ENCODE measurements around the gene MANSC4. TPM values are rescaled to one million over a fixed set of nuclear protein-coding genes. Genes with fewer than 3 reads are reported as not detected.
A peak's percentile ranks its signal among the peaks of the same experiment; 100 is the strongest.

MANSC4 gene
- total RNA-seq, 1 donor from 2014 or later, result not detected

DNA sequence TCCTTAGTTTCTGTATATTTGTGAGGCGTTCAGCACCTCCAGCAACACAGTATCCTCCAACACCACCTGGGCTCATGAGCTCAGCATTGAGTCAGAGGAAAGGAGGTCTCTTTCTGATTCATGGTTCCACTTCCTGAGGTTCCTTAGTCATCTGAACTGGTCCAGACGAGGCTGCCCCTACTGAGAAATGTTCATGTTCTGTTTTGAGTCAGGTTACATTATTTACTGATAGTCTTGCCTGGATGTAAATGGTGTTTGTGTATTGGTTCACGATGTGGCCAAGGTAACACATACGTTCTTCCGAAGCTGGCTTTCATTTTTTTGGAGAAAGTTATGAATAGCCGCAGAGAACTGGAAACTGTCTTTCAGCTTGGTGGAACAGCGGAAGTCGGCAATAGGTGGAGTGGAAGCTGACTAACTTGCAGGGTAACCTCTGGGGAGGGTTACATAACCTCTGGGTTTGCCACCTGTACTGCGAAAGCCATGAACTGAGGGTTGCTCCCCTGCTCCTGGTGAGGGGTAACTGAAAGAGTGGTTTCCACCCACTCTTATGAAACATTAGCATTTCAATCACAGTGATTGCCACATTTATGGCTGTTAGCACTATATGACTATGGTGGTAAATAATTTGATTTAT, 42.2 kb upstream of the MANSC4 start:
- peaks cover 2% of the 10 kb centered on the region for H3K27me3 Mint-ChIP-seq
- TF ChIP-seq, protein P1, sequence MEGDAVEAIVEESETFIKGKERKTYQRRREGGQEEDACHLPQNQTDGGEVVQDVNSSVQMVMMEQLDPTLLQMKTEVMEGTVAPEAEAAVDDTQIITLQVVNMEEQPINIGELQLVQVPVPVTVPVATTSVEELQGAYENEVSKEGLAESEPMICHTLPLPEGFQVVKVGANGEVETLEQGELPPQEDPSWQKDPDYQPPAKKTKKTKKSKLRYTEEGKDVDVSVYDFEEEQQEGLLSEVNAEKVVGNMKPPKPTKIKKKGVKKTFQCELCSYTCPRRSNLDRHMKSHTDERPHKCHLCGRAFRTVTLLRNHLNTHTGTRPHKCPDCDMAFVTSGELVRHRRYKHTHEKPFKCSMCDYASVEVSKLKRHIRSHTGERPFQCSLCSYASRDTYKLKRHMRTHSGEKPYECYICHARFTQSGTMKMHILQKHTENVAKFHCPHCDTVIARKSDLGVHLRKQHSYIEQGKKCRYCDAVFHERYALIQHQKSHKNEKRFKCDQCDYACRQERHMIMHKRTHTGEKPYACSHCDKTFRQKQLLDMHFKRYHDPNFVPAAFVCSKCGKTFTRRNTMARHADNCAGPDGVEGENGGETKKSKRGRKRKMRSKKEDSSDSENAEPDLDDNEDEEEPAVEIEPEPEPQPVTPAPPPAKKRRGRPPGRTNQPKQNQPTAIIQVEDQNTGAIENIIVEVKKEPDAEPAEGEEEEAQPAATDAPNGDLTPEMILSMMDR (IDR thresholded peaks at IDR 0.05), result no peak
- POLR2A ChIA-PET, result interaction anchor here (0.6 to 1.2 kb wide), 3 partner anchors 42 to 119 kb away, joined by 3 to 4 read pairs (median 3); no protein-coding TSS in a partner anchor
- peaks cover 38% of the 10 kb centered on the region for H3K4me1 Mint-ChIP-seq
- H3K36me3 Mint-ChIP-seq (ENCODE audit: low read depth), result no peaks in the 10 kb centered on the region
- H3K27ac Mint-ChIP-seq, result peak overlapping the region; percentile 73
- DNase-seq, result no peak
- ATAC-seq (ENCODE audit: low read depth), result peak; percentile 78
- CTCF ChIA-PET, result interaction anchor here (0.6 to 2.9 kb wide), 8 partner anchors 8 to 1181 kb away, joined by 3 to 19 read pairs (median 6); no protein-coding TSS in a partner anchor
- H3K4me3 Mint-ChIP-seq, result peak overlapping the region; percentile 66
- intact Hi-C loops (cut with micrococcal nuclease), result loop anchor here (2.0 kb wide), 1 partner anchor 41 kb away; the partner anchor contains the start of genes KLHL42 and MANSC4
- H3K9me3 Mint-ChIP-seq, result no peaks in the 10 kb centered on the region

DNA sequence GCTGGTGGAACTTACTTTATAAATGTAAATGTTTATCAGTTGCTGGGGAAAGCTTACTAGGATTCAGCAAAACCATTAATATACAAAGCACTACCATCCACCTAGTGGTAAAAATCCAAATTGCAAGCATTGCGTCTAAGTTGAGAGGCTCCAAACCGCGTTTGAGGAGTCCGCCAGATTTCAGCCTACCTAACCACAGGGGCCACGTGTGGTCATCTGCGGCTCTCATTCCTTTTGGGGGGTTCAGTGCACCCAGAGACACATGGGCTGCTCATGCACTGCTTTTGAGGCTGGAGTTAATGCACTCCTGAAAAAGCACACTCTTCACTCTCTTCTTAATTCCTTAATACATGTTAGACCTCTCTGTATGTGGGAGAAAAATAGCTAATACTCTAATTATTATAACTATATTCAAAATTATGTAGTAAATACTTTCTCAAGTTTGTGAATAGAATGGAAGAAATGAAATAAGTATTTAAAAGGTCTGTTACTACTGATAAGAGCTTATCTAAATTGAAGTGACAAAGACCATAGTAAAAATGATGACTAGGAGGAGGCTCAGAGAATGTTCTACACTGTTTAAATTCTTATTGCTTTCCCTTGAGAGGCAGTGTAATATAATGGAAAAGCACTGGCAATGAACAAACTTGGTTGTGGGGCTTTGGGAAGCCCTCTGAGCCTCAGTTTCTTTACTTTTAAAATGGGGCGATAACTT, 41.4 kb upstream of the MANSC4 start:
- TF ChIP-seq, protein P1 (IDR thresholded peaks at IDR 0.05), result peak; percentile 43
- peak; percentile 24 for DNase-seq
- POLR2A ChIA-PET, result interaction anchor here (0.6 to 1.2 kb wide), 3 partner anchors 41 to 119 kb away, joined by 3 to 4 read pairs (median 3); no protein-coding TSS in a partner anchor
- Mint-ChIP-seq H3K4me1 (peaks cover 38% of the 10 kb centered on the region), H3K4me3 (peak overlapping the region; percentile 66), H3K27me3 (peaks cover 2% of the 10 kb centered on the region), H3K9me3 (no peaks in the 10 kb centered on the region), H3K27ac (peak overlapping the region; percentile 73), H3K36me3 (ENCODE audit: low read depth) (no peaks in the 10 kb centered on the region)
- ATAC-seq (ENCODE audit: low read depth), result peak; percentile 25
- CTCF ChIA-PET, result interaction anchor here (0.7 to 2.9 kb wide), 11 partner anchors 9 to 120 kb away, joined by 3 to 19 read pairs (median 5); partner anchors contain the start of genes KLHL42 and MANSC4
- intact Hi-C loops (cut with micrococcal nuclease), result loop anchor here (1.0 to 2.0 kb wide), 3 partner anchors 88 to 119 kb away; partner anchors contain the start of gene MRPS35

DNA sequence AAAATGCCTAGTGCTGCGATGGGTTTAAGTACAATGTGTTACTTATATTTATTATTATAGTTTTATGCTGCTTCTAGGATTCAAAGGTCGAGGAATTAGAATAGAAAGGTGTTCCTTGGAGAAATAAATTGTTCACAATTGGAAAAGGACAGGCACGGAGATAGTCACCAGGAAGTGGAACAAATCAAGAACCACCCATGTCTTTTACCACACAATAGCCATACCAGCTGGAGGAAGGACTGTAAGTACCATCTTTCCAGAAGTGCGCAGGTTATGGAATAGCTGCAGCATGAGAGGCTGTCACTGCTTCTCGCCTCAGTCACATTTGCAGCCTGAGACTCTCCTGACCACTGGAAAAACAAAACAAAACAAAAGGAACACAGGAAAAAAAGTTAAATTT, 40.5 kb upstream of the MANSC4 start:
- no peak overlapping the region for H3K4me3 Mint-ChIP-seq
- ATAC-seq (ENCODE audit: low read depth) (no peak), DNase-seq (no peak)
- ChIA-PET POLR2A (no interaction called here), CTCF (interaction anchor here (0.7 to 2.9 kb wide), 9 partner anchors 9 to 121 kb away, joined by 3 to 19 read pairs (median 6); partner anchors contain the start of genes KLHL42 and MANSC4)
- H3K9me3 Mint-ChIP-seq, result no peaks in the 10 kb centered on the region
- no peaks in the 10 kb centered on the region for H3K36me3 Mint-ChIP-seq (ENCODE audit: low read depth)
- intact Hi-C loops (cut with micrococcal nuclease), result loop anchor here (2.0 kb wide), 1 partner anchor 110 kb away; the partner anchor contains the start of gene MRPS35
- no peak overlapping the region for H3K27ac Mint-ChIP-seq
- peaks cover 2% of the 10 kb centered on the region for H3K27me3 Mint-ChIP-seq
- TF ChIP-seq, protein P1 (IDR thresholded peaks at IDR 0.05), result no peak
- H3K4me1 Mint-ChIP-seq, result peaks cover 38% of the 10 kb centered on the region

DNA sequence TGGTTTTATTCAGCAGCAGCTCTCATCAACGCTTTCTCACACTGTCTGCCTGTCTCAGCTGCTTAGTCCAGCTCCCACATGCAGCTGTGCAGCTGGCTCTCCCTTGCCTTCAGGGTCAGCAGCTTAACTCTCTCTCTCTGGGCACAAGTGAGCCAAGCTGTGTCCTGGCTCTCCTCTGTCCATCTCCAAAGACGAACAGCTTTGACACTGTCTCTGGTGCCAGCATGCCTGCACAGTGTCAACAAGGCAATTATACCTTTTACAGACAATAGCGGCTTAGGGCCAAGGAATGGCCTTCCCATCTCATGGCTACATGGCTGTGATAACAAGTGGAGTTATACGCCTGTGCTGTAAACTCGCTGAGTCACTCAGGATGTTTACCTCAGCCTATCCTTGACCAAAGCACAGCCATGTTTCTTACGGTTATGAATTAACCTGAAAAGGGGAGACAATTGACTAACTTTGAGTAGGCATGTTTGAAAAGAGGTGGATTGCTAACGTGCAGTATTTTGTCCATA, 38.4 kb upstream of the MANSC4 start:
- ChIA-PET POLR2A (no interaction called here), CTCF (no interaction called here)
- peaks cover 2% of the 10 kb centered on the region for H3K27me3 Mint-ChIP-seq
- TF ChIP-seq, protein P1 (IDR thresholded peaks at IDR 0.05), result no peak
- ATAC-seq (ENCODE audit: low read depth) (no peak), DNase-seq (no peak)
- no peak overlapping the region for H3K4me3 Mint-ChIP-seq
- no peaks in the 10 kb centered on the region for H3K36me3 Mint-ChIP-seq (ENCODE audit: low read depth)
- H3K9me3 Mint-ChIP-seq, result no peaks in the 10 kb centered on the region
- no peak overlapping the region for H3K27ac Mint-ChIP-seq
- H3K4me1 Mint-ChIP-seq, result peaks cover 23% of the 10 kb centered on the region
- intact Hi-C loops (cut with micrococcal nuclease), result no loop called here

DNA sequence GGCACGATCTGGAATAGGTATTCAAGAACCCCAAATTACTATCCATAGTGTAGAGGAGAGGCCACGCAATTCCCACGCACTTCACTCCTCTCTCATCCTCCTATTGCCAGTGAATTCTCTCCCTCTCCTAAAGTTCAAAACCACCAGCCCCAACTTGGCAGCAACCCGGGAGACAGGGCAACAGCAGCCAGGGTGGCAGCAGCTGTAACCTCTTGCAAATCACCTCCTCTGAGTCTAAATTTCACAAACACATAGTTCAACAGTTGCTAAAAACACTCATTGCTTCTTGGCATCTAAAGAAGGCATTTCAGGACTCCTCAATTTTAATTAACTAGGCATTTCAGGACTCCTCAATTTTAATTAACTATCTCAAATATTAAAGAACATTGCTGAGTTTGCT, 37.7 kb upstream of the MANSC4 start:
- no peak overlapping the region for H3K27ac Mint-ChIP-seq
- H3K4me3 Mint-ChIP-seq, result no peak overlapping the region
- intact Hi-C loops (cut with micrococcal nuclease), result no loop called here
- peaks cover 17% of the 10 kb centered on the region for H3K4me1 Mint-ChIP-seq
- no peaks in the 10 kb centered on the region for H3K9me3 Mint-ChIP-seq
- H3K27me3 Mint-ChIP-seq, result peaks cover under 1% of the 10 kb centered on the region
- no peaks in the 10 kb centered on the region for H3K36me3 Mint-ChIP-seq (ENCODE audit: low read depth)
- TF ChIP-seq, protein P1 (IDR thresholded peaks at IDR 0.05), result no peak
- ChIA-PET POLR2A (no interaction called here), CTCF (no interaction called here)
- ATAC-seq (ENCODE audit: low read depth) (no peak), DNase-seq (no peak)

All from activated B cell treated with CpG ODN at 0.5 μM for 24 hours (primary cell).